ENCODE results near the gene IL1R1.

IL1R1 gene

DNA sequence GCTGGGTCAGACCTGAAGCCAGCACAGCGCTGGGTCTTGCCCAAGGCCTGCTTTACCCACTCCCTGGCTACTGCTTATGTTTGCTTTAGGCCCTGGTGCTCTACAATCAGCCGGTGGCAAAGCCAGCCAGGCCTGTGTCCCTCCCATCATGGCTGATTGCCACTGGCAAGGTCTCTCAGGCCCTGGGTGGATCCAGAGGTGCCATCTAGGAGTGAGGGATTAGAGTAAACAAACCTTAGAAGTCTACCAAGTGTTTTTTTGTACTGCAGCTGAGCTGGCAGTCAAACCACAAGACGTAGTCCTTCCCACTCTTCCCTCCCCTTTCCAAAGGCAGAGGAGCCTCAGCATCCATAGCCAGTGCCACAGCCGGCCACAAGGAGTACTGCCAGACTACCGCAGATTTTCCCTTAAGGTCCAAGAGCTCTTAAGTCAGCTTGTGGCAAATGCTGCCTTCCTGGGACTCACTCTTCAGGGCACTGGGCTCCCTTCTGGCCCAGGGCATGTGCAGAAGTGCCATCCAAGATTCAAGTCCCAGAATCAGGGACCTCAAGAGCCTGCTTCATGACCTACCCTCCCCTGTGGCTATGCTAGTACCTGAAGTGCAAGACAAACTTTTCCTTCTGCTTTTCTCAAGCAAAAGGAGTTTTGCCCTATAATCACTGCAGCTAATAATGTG lies 64.3 kb downstream of the IL1R1 start:
- DNase-seq (ENCODE audit: low read depth, low spot score): no peak

DNA sequence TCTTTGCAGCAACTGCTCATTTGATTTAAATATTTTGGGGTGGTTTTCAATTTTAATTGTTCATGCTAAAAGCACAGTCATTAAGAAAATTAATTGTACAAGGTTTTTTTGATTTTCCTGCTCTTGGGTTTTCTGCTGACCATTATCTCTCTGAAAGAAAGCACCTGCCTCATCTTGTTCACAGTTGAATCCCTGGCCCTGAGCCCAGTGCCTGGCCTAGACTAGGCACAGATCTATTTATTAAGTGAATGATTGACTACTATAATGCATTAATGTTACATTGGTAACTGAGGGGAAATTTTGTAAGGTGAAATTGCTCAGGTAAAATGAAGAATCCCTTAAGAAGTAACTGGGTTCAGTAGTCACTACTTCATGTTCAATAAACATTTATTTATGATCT lies 66.2 kb downstream of the IL1R1 start:
- no peak for DNase-seq (ENCODE audit: low read depth, low spot score)

DNA sequence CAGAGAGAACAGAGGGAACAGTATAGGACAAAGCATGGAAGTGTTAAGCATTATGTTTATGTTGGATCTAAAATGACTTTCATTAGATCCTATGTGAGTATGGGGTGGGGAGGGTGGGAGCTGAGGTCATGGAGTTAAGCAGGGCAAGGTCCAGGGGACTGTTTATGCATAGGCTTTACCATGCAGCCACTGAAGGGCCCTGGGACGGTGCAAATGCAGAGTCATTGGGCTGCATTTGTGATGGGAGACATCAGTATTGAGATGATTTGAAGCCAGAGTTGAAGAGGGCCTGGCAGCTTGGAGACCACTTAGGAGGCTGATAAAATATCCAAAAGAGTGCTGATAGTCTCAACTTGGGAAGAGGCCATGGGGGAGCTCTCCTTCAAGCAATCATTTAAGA lies 66.9 kb downstream of the IL1R1 start:
- DNase-seq (ENCODE audit: low read depth, low spot score): no peak

DNA sequence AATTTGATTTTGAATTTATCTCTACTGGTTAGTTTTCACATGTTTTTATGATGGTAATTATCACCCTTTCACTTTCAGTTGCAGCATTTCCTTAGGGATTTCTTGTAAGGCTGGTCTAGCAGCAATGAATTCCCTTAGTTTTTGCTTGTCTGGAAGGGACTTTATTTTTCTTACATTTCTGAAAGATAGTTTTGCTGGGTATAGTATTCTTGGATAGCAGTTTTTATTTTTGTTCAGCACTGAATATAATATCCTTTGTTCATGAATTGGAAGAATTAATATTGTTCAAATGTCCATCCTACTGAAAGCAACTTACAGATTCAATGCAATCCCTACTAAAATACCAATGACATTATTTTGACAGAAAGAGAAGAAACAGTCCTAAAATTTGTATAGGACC lies 74.5 kb downstream of the IL1R1 start:
- no peak for DNase-seq (ENCODE audit: low read depth, low spot score)

DNA sequence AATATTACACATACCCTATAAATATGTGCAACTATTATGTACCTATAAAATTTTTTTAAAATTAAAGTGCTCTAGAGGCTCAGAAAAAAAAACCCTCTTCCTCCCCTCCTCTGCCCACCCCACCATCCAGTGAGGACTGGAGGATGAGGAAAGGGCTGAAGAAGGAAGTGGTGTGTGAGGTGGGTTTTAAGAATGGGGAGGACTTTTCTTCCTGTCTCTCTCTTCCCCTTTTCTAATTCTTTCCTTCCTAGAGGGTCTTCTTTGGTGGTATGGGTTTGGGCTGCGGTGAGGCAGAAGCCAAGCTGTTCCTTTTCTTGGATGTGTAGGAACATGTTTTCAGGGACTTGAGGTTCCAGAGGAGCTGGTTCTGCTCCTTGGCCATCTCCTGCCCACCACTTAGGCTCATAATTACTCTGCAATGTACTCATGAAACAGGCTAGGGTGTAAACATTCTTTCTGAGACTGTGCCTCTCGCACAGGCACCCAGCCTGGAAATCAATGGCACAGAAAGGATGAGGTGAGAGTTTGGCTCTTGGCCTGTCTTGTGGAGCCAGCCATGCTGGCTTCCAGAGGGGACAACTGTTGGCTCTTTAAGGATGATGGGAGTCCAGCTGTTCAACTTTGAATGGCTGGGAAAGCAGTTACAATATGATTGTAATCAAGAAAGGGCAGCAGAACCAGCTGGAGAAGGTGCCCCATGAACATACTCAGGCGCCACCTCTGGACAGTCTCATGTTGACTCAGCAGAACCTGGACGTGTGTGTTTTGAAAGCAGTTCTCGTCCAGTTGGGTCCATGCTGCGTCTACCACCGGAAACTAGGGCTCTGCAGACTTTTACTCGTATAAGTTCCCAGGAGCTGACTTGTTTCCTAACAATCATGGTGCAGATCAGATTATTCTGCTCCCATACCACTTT lies 82.5 kb downstream of the IL1R1 start:
- no peak for DNase-seq (ENCODE audit: low read depth, low spot score)

DNA sequence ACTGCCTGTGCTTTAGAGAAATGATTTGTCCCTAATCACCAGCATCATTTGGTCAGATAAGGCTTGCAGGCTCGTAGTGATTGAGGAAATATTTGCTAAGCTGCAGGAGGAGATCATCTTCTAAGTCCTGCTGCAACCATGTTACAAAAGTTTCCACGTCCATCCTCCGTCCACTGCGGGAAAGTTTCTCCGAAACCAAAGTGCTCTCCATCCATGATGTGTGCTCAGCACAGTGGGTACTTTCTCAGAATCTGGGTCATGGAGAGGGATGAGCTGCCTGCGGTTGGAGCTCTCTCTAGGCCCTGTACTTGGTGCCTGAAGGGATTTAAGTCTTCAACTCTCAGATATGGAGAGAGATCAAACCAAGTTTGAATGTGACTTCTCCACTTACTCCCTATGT lies 83.6 kb downstream of the IL1R1 start:
- no peak for DNase-seq (ENCODE audit: low read depth, low spot score)

DNA sequence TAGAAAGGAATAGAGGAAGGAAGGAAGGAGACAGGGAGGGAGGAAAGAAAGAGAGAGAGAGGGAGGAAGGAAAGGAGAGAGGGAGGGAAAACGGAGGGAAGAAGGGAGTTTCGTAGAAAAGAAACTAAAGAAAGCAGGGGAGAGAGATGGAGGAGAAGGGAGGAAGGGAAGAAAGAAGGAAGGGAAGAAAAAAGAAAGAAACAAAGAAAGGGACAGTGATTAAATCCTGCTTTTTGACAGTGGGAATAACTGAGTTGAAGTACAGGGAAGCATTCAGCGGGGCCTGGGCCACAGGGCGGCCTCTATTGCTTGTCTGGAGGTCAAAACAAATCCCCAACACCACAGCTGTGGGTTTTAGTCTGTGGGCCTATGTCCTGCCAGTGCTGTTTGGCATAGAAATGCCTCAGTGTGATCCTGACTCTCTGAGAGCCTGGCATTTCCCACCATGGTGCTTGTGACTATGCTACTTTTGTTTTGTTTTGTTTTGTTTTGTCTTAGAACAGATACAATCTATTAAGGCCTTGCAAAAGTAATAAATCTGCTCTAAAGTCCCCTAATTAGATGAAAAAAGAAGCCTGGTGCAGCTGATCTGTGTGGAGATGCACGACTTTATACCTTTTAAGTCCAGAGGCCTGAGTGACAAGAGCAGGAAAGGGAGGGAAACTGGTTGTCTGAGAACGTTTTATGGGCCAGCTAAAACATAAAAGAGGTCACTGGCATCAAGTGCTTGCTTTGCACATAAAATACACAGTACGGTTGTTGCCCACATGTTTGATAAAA lies 84.3 kb downstream of the IL1R1 start:
- DNase-seq (ENCODE audit: low read depth, low spot score): no peak

DNA sequence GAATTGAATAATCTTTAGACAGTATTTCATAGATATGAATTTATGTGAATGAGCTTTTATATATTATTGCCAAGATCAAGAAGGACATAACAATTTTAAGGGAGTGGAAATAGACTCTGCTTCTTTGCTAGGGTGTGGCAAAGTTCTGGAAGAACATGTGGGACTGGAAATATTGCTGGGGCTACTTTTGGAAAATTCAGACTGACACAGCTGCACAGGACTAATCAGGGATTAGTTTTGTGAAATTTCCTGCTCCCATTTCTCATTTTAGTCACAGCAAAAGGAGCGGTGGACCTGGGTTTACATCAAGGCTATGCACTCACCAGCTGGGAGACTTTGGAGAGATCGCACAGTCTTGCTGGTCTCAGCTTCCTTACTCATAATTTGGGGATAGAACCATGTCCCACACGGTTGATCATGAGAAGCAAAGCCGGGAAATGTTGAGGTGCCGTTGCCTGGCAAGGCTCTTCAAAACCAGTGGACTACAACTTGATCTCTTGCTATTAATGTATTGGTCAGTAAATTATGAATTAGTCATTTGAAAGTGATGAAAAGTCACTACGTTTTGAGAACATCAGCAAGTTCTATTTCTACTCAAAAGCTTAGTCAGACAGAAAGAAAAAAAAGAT lies 86.7 kb downstream of the IL1R1 start:
- DNase-seq (ENCODE audit: low read depth, low spot score): no peak
